Measurements from ENCODE around the gene TLX2. TPM values are rescaled to one million over a fixed set of nuclear protein-coding genes. Genes with fewer than 3 reads are reported as not detected.

Gene TLX2
- total and polyA plus RNA-seq, 2 of the 13 experiments (the other 11 are each of a cell fraction or from before 2014, with no cell fraction given): 0.05 to 0.20 TPM

- TF ChIP-seq ZBTB4 (CRISPR knock-in tag; IDR thresholded peaks at IDR 0.05; ENCODE audit: borderline replicate concordance) (no peak), ZNF724P (CRISPR knock-in tag; IDR thresholded peaks at IDR 0.05; ENCODE audit: borderline replicate concordance) (no peak), MED8 (CRISPR knock-in tag; IDR thresholded peaks at IDR 0.05; ENCODE audit: insufficient replicate concordance) (peak; percentile 22), ZZZ3 (CRISPR knock-in tag; IDR thresholded peaks at IDR 0.05; ENCODE audit: borderline replicate concordance) (no peak), TCF7 (IDR thresholded peaks at IDR 0.05; ENCODE audit: low read depth) (peak; percentile 58; the same call in 1 of the 2 replicates), RNF219 (CRISPR knock-in tag; IDR thresholded peaks at IDR 0.05) (no peak), ZNF598 (CRISPR knock-in tag; IDR thresholded peaks at IDR 0.05; ENCODE audit: borderline replicate concordance) (no peak; the same call in 1 of the 2 replicates), HNF4A (CRISPR knock-in tag; IDR thresholded peaks at IDR 0.05) (peak; percentile 82), CREBL2 (CRISPR knock-in tag; IDR thresholded peaks at IDR 0.05; ENCODE audit: borderline replicate concordance) (no peak), NR2F6 (IDR thresholded peaks at IDR 0.05) (peak; percentile 73), NR2F6 (CRISPR knock-in tag; IDR thresholded peaks at IDR 0.05) (no peak; the same call in 1 of the 2 replicates)
- TF ChIP-seq, protein P1, sequence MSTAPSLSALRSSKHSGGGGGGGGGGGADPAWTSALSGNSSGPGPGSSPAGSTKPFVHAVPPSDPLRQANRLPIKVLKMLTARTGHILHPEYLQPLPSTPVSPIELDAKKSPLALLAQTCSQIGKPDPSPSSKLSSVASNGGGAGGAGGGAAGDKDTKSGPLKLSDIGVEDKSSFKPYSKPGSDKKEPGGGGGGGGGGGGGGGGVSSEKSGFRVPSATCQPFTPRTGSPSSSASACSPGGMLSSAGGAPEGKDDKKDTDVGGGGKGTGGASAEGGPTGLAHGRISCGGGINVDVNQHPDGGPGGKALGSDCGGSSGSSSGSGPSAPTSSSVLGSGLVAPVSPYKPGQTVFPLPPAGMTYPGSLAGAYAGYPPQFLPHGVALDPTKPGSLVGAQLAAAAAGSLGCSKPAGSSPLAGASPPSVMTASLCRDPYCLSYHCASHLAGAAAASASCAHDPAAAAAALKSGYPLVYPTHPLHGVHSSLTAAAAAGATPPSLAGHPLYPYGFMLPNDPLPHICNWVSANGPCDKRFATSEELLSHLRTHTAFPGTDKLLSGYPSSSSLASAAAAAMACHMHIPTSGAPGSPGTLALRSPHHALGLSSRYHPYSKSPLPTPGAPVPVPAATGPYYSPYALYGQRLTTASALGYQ (CRISPR knock-in tag; IDR thresholded peaks at IDR 0.05): no peak
- TF ChIP-seq, protein P2, sequence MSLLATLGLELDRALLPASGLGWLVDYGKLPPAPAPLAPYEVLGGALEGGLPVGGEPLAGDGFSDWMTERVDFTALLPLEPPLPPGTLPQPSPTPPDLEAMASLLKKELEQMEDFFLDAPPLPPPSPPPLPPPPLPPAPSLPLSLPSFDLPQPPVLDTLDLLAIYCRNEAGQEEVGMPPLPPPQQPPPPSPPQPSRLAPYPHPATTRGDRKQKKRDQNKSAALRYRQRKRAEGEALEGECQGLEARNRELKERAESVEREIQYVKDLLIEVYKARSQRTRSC (CRISPR knock-in tag; IDR thresholded peaks at IDR 0.05; ENCODE audit: low read depth): 0 out of 2 replicates have a peak, but pooled peaks have one; percentile 26
- TF ChIP-seq, protein P3, sequence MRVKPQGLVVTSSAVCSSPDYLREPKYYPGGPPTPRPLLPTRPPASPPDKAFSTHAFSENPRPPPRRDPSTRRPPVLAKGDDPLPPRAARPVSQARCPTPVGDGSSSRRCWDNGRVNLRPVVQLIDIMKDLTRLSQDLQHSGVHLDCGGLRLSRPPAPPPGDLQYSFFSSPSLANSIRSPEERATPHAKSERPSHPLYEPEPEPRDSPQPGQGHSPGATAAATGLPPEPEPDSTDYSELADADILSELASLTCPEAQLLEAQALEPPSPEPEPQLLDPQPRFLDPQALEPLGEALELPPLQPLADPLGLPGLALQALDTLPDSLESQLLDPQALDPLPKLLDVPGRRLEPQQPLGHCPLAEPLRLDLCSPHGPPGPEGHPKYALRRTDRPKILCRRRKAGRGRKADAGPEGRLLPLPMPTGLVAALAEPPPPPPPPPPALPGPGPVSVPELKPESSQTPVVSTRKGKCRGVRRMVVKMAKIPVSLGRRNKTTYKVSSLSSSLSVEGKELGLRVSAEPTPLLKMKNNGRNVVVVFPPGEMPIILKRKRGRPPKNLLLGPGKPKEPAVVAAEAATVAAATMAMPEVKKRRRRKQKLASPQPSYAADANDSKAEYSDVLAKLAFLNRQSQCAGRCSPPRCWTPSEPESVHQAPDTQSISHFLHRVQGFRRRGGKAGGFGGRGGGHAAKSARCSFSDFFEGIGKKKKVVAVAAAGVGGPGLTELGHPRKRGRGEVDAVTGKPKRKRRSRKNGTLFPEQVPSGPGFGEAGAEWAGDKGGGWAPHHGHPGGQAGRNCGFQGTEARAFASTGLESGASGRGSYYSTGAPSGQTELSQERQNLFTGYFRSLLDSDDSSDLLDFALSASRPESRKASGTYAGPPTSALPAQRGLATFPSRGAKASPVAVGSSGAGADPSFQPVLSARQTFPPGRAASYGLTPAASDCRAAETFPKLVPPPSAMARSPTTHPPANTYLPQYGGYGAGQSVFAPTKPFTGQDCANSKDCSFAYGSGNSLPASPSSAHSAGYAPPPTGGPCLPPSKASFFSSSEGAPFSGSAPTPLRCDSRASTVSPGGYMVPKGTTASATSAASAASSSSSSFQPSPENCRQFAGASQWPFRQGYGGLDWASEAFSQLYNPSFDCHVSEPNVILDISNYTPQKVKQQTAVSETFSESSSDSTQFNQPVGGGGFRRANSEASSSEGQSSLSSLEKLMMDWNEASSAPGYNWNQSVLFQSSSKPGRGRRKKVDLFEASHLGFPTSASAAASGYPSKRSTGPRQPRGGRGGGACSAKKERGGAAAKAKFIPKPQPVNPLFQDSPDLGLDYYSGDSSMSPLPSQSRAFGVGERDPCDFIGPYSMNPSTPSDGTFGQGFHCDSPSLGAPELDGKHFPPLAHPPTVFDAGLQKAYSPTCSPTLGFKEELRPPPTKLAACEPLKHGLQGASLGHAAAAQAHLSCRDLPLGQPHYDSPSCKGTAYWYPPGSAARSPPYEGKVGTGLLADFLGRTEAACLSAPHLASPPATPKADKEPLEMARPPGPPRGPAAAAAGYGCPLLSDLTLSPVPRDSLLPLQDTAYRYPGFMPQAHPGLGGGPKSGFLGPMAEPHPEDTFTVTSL (CRISPR knock-in tag; IDR thresholded peaks at IDR 0.05; ENCODE audit: borderline replicate concordance): peak; percentile 14; the same call in 1 of the 2 replicates
Measured at GRCh38 chr2:74496997-74497776, 17.1 kb upstream of the TLX2 start (continued).

All from HepG2 (cell line).